SK-N-MC (cell line): Measurements from ENCODE around the gene INSIG2.

Source experiments
- EZH2 ChIP-seq: fragments of 200-600 bp; sonication (generic); IDR thresholded peaks from one replicate; pipeline ENCODE4 v1.6.1; 2017; ENCODE audit warnings: antibody characterized with exemption
- FOXP2 ChIP-seq: optimal IDR thresholded peaks from 2 replicates; pipeline ENCODE3; 2011; ENCODE audit warnings: mild to moderate bottlenecking, moderate library complexity; ENCODE audit not compliant: insufficient read depth; ENCODE audit errors: extremely low read length, control extremely low read depth
- POLR2AphosphoS5 ChIP-seq: IDR thresholded peaks from 2 replicates; pipeline ENCODE4 v1.6.1; 2012; ENCODE audit warnings: mild to moderate bottlenecking, low read depth, low read length, borderline replicate concordance

DNA sequence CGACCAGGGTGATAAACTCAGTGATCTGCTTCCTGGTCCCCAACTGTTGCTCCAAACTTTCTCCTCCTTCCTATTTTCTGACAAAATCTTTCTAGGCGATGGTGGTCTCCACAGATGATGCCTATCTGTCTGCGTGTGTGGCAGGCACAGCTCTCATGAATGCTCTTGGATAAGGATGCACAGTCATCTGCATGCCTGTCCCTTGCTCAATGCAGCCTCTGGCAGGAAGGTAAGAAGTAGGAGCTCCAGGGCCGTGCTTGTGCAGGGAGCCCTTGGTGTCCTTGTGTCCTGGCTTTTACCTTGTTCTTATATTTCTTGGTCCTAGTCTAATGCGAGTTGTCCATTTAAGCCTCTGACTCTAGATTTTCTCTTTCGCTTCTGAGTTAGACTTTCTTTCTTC lies 57.5 kb downstream of the INSIG2 start:
- TF ChIP-seq POLR2AphosphoS5: no peak
- TF ChIP-seq EZH2: no peak
- TF ChIP-seq FOXP2: no peak
